Kidney (tissue), 14 donors: ENCODE results near the gene SHISA7. TPM values are rescaled to one million over a fixed set of nuclear protein-coding genes. Genes with fewer than 3 reads are reported as not detected.

ENCODE experiments used
- DNase-seq, 5 donors: peaks; one replicate each; pipeline ENCODE4 v3.0.0-alpha.2; 2013 to 2020
- FAIRE-seq: peaks from 2 replicates; lab custom pipeline; 2012; peaks lifted over from hg19 to GRCh38; lab: Jason Lieb, UNC
- H3K27ac ChIP-seq, 2 donors: one replicate each; pipeline ENCODE4 v1.7.0; 2013; ENCODE audit warnings: low read depth in 2 of 2, low read length in 2 of 2, inconsistent platforms in 1 of 2
- H3K27me3 ChIP-seq: one replicate; pipeline ENCODE4 v1.7.1; 2013; ENCODE audit warnings: low read length, inconsistent platforms; ENCODE audit not compliant: control insufficient read depth, insufficient read depth
- H3K36me3 ChIP-seq, 3 donors: one replicate each; pipeline versions ENCODE4 v1.7.0 to v1.7.1; 2013; ENCODE audit warnings: low read length in 3 of 3, control low read depth in 1 of 3, inconsistent platforms in 1 of 3; ENCODE audit not compliant: insufficient read depth in 3 of 3, control insufficient read depth in 2 of 3
- H3K4me1 ChIP-seq, 3 donors: one replicate each; pipeline versions ENCODE4 v1.7.0 to v1.7.1; 2013; ENCODE audit warnings: low read length in 3 of 3, inconsistent platforms in 1 of 3, low read depth in 1 of 3; ENCODE audit not compliant: control insufficient read depth in 2 of 3, insufficient read depth in 2 of 3
- H3K4me3 ChIP-seq, 3 donors: one replicate each; pipeline versions ENCODE4 v1.7.0 to v1.8.1; 2013; ENCODE audit warnings: low read length in 3 of 3, control low read depth in 1 of 3, inconsistent platforms in 1 of 3
- H3K9ac ChIP-seq, 3 donors: one replicate each; pipeline versions ENCODE4 v1.7.0 to v1.7.1; 2013; ENCODE audit warnings: low read length in 3 of 3, control low read depth in 1 of 3, inconsistent platforms in 1 of 3
- H3K9me3 ChIP-seq, 3 donors: one replicate each; pipeline versions ENCODE4 v1.7.0 to v1.7.1; 2013; ENCODE audit warnings: low read length in 3 of 3, control low read depth in 1 of 3, inconsistent platforms in 1 of 3; ENCODE audit not compliant: control insufficient read depth in 2 of 3, insufficient read depth in 1 of 3
- intact Hi-C: fragments of 100-400 bp; cut with DNase I; formaldehyde crosslinking; loops from one replicate; pipeline ENCODE4 v1.11.1; 2022
- polyA plus RNA-seq: library from polyadenylated mRNA; stranded (reverse); fragments of 350-450 nt; fragmentation: Illumina TruSeq; extraction: RNeasy Lipid Tissue Mini Kit (QIAGEN cat#74804); gene quantifications from one replicate; pipeline ENCODE4 v1.2.3, GENCODE V29; 2014; ENCODE audit warnings: low read depth, low replicate concordance; ENCODE audit not compliant: insufficient read depth
- total RNA-seq: library from RNA; stranded (reverse); fragmentation: NEBNext Ultra II Directional; extraction: Animal tissue kit (Norgen Biotek cat#: 25700); gene quantifications from one replicate; pipeline ENCODE4 v1.2.1, GENCODE V29; 2021
- TF ChIP-seq, protein P1 (sequence below): IDR thresholded peaks from 3 replicates; pipeline ENCODE4 v1.5.1; 2012; ENCODE audit warnings: mild to moderate bottlenecking, moderate library complexity, borderline replicate concordance; ENCODE audit not compliant: insufficient read depth; ENCODE audit errors: extremely low read depth
- donor health status: control.
- donor health status: control.
- donor health status: control.
- donor health status: control.
- donor health status: control.
- donor health status: DM: yes; HTN: yes; CAD: no.
- donor health status: Normal renal cell carcinoma (clear cell type).

Gene SHISA7
- total and polyA plus RNA-seq, 2 donors from 2014 or later, result not detected

DNA sequence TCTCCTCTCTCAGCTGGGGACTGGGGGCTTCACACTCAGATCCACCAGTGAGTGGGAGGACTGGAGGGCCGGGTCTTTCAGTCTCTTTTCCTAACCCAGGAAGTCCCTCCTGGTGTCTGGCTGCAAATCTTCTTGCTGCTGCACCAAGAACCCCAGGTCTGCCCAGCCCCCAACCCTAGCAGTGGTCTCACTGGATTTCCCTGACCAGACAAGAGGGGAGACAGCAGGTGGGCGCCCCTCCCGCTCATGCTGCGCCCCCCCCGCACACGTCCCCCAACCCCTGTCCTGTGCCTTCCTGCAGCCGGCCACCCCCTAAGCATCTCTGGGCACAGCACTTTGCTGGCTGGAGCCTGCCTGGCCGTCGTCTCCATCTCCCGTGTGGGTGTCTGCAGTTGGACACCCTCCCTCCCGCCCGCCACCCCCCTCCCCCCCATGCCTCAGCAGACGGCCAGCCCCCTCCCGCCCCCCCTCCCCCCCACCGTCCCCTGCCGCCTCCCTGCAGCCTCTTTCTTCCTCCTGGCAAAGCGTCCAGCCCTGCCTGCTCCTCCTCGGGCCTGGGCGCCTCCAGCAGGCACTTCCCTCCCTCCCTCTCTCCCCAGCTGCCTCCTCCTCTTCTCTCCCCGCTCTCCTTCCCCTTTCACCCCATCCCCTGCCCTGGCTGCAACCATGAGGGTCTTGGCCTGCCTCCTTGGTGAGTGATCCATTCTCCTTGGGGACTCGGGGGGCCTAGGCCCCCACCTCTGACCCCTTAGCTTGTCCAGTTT is 45.0 kb upstream of the SHISA7 start, which contains the start of gene SSC5D:
Gene SSC5D, plus strand, starts transcription at position 513 of the 764 bp plus-strand sequence. Its CDS starts 154 bp downstream, at position 667.
- Histone ChIP-seq H3K4me3 (no peak within 1 kb of the TSS), H3K9me3 (no peaks in the 10 kb centered on the region), H3K9ac (peak within 1 kb of the TSS in 1 of 3 donors; percentile 40), H3K4me1 (peaks cover 0 to 24% (median 5%) of the 10 kb centered on the region in 3 donors), H3K27me3 (no peaks in the 10 kb centered on the region), H3K36me3 (no peaks in the 10 kb centered on the region), H3K27ac (peak within 1 kb of the TSS; percentile 59 to 68)
- intact Hi-C loops, result no loop called here
- FAIRE-seq (no peak), DNase-seq (peak in 3 of 5 donors; percentile 63 to 87 (median 73))
- TF ChIP-seq, protein P1, sequence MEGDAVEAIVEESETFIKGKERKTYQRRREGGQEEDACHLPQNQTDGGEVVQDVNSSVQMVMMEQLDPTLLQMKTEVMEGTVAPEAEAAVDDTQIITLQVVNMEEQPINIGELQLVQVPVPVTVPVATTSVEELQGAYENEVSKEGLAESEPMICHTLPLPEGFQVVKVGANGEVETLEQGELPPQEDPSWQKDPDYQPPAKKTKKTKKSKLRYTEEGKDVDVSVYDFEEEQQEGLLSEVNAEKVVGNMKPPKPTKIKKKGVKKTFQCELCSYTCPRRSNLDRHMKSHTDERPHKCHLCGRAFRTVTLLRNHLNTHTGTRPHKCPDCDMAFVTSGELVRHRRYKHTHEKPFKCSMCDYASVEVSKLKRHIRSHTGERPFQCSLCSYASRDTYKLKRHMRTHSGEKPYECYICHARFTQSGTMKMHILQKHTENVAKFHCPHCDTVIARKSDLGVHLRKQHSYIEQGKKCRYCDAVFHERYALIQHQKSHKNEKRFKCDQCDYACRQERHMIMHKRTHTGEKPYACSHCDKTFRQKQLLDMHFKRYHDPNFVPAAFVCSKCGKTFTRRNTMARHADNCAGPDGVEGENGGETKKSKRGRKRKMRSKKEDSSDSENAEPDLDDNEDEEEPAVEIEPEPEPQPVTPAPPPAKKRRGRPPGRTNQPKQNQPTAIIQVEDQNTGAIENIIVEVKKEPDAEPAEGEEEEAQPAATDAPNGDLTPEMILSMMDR, result no peak

- Histone ChIP-seq H3K27me3 (no peaks in the 10 kb centered on the region), H3K27ac (peak overlapping the region; percentile 59 to 68), H3K9ac (peak overlapping the region in 1 of 3 donors; percentile 40), H3K9me3 (no peaks in the 10 kb centered on the region), H3K4me3 (no peak overlapping the region), H3K36me3 (no peaks in the 10 kb centered on the region), H3K4me1 (peaks cover 0 to 24% (median 5%) of the 10 kb centered on the region in 3 donors)
- DNase-seq (peak; percentile 62 to 92 (median 74)), FAIRE-seq (no peak)
- TF ChIP-seq, protein P1, result no peak
- intact Hi-C loops, result no loop called here
Observed at GRCh38 chr19:55486971-55487923, 44.1 kb upstream of the SHISA7 start.

- Histone ChIP-seq H3K4me3 (no peak overlapping the region), H3K27ac (peak overlapping the region; percentile 68 to 69), H3K36me3 (no peaks in the 10 kb centered on the region), H3K9ac (peak overlapping the region in 1 of 3 donors; percentile 40), H3K27me3 (no peaks in the 10 kb centered on the region), H3K4me1 (peaks cover 0 to 24% (median 5%) of the 10 kb centered on the region in 3 donors), H3K9me3 (no peaks in the 10 kb centered on the region)
- DNase-seq (peak in 1 of 5 donors; percentile 70), FAIRE-seq (no peak)
- TF ChIP-seq, protein P1, result no peak
- intact Hi-C loops, result no loop called here
Observed at GRCh38 chr19:55486043-55486970, 43.2 kb upstream of the SHISA7 start.
